Thoracic aorta (tissue), 2 donors: ENCODE data around the gene RNF166. TPM values are rescaled to one million over a fixed set of nuclear protein-coding genes. Genes with fewer than 3 reads are reported as not detected.

Source experiments
- ATAC-seq: fragments of 150-250 bp; one replicate; pipeline ENCODE4 v1.8.0; 2017; ENCODE audit warnings: low read depth; ENCODE audit not compliant: insufficient number of reproducible peaks, low FRiP score
- DNase-seq: peaks from one replicate; pipeline ENCODE4 v3.0.0-alpha.2; 2020; ENCODE audit warnings: low spot score
- H3K27ac ChIP-seq, 2 donors: fragments of 200-600 bp; sonication (generic); 1 replicate in 1 of 2; 2 replicates in 1 of 2; pipeline ENCODE4 v1.5.1; 2016; ENCODE audit warnings: mild to moderate bottlenecking in 2 of 2, moderate library complexity in 2 of 2
- H3K27me3 ChIP-seq: fragments of 200-600 bp; sonication (generic); replicated peaks from 2 replicates; pipeline ENCODE4 v1.6.0; 2016; ENCODE audit warnings: mild to moderate bottlenecking; ENCODE audit not compliant: insufficient read depth
- H3K36me3 ChIP-seq: fragments of 200-600 bp; sonication (generic); one replicate; pipeline ENCODE4 v1.5.1; 2016
- H3K4me1 ChIP-seq, 2 donors: fragments of 200-600 bp; sonication (generic); 1 replicate in 1 of 2; 2 replicates in 1 of 2; pipeline versions ENCODE4 v1.5.1 to v1.6.0; 2016; ENCODE audit warnings: low read depth in 2 of 2, mild to moderate bottlenecking in 1 of 2; ENCODE audit not compliant: control insufficient read depth in 1 of 2
- H3K4me3 ChIP-seq: fragments of 200-600 bp; sonication (generic); 2 replicates; pipeline ENCODE4 v1.5.1; 2016; ENCODE audit warnings: mild to moderate bottlenecking
- H3K9me3 ChIP-seq: fragments of 200-600 bp; sonication (generic); 2 replicates; pipeline ENCODE4 v1.5.1; 2016
- total RNA-seq, 2 donors: library from RNA; depleted of rRNA; stranded (reverse); fragments of >200 nt; gene quantifications; one replicate each; pipeline versions ENCODE4 v1.1.0 to v1.2.3, GENCODE V29; 2016
- TF ChIP-seq, protein P1 (sequence below): fragments of 200-600 bp; sonication (generic); IDR thresholded peaks from one replicate; pipeline ENCODE4 v1.5.1; 2019; ENCODE audit warnings: antibody characterized with exemption

The RNF166 gene
- total RNA-seq, 2 donors from 2014 or later = 20.7 to 36.6 TPM

DNA sequence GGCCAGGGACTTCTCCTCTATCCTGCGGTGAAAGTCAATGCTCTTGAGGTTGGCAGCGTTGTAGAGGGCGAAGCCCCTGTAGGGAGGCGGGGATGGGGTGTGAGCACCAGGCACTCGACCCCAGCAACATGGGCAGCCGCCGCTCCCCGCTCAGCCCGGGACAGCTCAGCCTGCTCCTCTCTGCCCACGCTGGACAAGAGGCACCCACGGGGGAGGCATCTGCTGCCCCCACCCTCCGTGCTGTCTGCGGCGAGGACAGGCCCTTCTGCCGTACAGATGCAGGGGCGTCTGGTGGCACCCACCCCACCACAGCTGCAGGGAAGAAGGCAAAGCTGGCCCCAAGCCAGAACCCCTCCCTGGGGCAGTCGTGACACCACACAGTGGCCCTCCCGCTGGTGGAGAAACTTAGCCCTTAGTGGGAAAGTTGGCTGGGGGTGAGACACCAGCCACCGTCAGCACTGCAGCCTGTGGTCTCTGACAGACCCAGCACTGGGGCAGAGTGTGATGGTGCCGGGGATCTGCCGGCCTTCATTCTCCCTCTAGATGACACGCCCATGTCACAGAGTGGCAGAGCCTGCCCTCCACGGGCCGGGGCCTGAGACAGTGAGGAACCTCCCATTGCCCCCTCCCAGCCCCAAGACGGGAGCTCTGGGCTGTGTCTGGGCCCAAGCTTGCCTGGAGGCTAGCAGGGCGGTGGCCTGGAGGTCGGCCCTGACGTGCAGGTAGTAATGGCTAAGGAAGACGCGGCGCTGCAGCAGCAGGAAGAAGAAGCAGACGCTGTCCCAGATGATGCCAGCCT, 19.6 kb upstream of the RNF166 start:
- no peak for DNase-seq
- ATAC-seq = no peak
- Histone ChIP-seq H3K4me3 (no peak overlapping the region), H3K36me3 (peaks cover 51% of the 10 kb centered on the region), H3K4me1 (no peaks in the 10 kb centered on the region), H3K27ac (no peak overlapping the region), H3K27me3 (no peaks in the 10 kb centered on the region), H3K9me3 (no peaks in the 10 kb centered on the region)
- TF ChIP-seq, protein P1, sequence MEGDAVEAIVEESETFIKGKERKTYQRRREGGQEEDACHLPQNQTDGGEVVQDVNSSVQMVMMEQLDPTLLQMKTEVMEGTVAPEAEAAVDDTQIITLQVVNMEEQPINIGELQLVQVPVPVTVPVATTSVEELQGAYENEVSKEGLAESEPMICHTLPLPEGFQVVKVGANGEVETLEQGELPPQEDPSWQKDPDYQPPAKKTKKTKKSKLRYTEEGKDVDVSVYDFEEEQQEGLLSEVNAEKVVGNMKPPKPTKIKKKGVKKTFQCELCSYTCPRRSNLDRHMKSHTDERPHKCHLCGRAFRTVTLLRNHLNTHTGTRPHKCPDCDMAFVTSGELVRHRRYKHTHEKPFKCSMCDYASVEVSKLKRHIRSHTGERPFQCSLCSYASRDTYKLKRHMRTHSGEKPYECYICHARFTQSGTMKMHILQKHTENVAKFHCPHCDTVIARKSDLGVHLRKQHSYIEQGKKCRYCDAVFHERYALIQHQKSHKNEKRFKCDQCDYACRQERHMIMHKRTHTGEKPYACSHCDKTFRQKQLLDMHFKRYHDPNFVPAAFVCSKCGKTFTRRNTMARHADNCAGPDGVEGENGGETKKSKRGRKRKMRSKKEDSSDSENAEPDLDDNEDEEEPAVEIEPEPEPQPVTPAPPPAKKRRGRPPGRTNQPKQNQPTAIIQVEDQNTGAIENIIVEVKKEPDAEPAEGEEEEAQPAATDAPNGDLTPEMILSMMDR = no peak

DNA sequence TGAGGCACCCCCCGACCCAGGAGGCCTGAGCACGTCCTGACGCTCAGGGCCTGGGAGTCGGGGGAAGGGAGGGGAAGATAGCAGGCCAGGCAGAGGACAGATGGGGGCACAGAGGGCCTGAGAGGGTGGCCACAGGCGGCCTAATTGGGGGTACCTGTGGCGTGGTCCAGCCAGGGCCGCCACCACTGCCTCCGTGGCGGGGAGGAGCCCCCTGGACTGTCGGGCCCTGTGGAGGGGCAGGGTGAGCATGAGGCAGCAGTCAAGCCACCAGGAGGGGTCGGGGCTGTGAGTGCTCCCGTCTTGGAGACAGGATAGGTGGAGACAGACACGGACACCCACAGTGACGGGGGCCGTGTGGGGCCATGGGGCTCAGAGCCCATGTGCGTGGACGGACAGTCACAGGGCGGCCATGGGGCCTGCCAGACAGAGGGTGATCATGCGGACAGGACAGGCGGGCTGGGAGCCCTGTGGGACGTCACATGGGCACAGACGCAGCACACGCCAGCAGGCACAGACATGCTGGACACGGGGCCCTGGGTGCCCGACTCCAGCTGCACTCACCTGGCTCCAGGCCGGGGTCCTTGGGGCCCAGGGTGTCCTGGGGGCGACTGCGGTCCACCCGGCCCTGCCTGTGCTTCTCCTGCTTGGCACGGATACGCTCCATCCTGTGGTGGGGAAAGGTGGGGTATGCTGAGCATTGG, 18.8 kb upstream of the RNF166 start:
- H3K36me3 ChIP-seq = peaks cover 57% of the 10 kb centered on the region
- no peak overlapping the region for H3K27ac ChIP-seq
- ATAC-seq (no peak), DNase-seq (no peak)
- no peaks in the 10 kb centered on the region for H3K4me1 ChIP-seq
- H3K4me3 ChIP-seq = no peak overlapping the region
- H3K9me3 ChIP-seq = no peaks in the 10 kb centered on the region
- H3K27me3 ChIP-seq = no peaks in the 10 kb centered on the region
- TF ChIP-seq, protein P1 = no peak

DNA sequence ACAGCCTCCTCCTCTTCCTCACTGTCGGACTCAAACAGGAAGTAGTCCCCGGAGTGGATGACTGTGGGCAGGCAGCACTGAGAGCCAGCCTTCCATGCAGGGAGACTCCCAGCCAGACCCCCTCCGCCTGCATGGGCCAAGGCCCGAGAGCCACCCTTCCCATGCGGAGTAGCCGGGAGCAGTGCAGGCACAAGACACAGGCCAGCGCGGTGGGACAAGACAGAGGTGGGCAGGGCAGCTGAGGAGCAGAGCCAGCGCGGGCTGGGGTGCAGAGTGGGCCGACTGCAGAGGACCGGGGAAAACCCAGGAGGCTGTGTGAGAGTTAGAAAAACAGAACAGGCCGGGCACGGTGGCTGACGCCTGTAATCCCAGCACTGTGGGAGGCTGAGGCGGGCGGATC, 17.7 kb upstream of the RNF166 start:
- no peak overlapping the region for H3K27ac ChIP-seq
- no peak overlapping the region for H3K4me3 ChIP-seq
- no peak for ATAC-seq
- DNase-seq = no peak
- peaks cover 66% of the 10 kb centered on the region for H3K36me3 ChIP-seq
- H3K27me3 ChIP-seq = no peaks in the 10 kb centered on the region
- no peaks in the 10 kb centered on the region for H3K4me1 ChIP-seq
- TF ChIP-seq, protein P1 = no peak
- no peaks in the 10 kb centered on the region for H3K9me3 ChIP-seq

DNA sequence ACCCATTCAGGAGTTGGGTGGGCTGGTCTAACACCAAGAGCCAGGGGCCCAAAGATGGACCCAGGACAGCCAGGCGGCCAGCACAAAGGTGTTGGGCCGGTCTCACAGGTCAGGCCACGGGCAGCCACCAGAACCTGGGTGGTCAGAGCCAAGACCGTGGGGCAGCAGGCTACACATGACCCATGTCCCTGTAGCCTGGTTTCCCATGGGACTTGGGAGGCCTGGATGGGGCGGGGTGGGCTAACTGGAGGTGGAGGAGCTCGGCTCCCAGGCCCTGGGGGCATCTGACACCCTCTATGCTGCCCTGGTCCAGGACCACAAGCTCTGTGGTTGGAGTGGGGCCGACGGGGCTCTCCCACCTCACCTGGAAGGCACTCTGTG, 17.3 kb upstream of the RNF166 start:
- Histone ChIP-seq H3K27ac (no peak overlapping the region), H3K9me3 (no peaks in the 10 kb centered on the region), H3K27me3 (no peaks in the 10 kb centered on the region), H3K4me1 (no peaks in the 10 kb centered on the region), H3K4me3 (no peak overlapping the region), H3K36me3 (peaks cover 70% of the 10 kb centered on the region)
- TF ChIP-seq, protein P1 = no peak
- no peak for ATAC-seq
- DNase-seq = no peak

DNA sequence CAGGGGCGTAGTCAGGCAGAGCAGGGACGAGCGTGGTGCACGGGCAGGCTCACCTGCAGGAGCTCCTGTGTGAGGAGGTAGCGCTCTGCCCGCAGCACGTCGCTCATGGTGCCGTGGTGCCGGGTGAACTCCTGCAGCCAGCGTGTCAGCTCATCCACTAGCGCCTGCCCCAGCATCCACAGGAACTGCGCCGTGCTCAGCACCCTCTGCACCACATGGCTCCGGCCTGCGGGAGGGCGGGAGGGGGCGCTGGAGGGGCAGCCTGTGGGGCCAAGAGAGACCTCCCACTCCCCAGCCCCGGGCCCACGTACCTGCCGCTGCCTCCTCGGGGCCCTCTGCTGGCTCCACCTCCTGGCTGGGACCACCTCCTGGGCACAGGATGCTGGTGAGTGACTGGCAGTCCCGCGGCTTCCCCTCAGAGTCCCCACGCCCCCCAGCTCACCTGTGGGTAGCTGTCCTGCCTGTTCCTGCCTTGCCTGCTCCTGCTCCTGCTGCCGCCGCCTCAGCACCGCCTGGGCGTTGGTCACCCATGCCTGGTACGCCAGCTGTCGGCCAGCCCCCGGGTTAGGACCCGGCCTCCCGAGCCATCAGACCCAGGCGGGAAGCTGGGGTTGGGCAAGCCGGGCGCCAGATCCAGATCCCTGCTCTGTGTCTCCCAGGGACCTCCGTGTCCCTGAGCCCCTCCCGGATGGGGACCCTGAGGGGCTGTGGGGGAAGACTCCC, 16.7 kb upstream of the RNF166 start:
- Histone ChIP-seq H3K27ac (no peak overlapping the region), H3K9me3 (no peaks in the 10 kb centered on the region), H3K27me3 (no peaks in the 10 kb centered on the region), H3K4me1 (no peaks in the 10 kb centered on the region), H3K36me3 (peaks cover 74% of the 10 kb centered on the region), H3K4me3 (no peak overlapping the region)
- ATAC-seq = no peak
- TF ChIP-seq, protein P1 = no peak
- no peak for DNase-seq
